ENCODE measurements around the gene GET3.

The GET3 gene

DNA sequence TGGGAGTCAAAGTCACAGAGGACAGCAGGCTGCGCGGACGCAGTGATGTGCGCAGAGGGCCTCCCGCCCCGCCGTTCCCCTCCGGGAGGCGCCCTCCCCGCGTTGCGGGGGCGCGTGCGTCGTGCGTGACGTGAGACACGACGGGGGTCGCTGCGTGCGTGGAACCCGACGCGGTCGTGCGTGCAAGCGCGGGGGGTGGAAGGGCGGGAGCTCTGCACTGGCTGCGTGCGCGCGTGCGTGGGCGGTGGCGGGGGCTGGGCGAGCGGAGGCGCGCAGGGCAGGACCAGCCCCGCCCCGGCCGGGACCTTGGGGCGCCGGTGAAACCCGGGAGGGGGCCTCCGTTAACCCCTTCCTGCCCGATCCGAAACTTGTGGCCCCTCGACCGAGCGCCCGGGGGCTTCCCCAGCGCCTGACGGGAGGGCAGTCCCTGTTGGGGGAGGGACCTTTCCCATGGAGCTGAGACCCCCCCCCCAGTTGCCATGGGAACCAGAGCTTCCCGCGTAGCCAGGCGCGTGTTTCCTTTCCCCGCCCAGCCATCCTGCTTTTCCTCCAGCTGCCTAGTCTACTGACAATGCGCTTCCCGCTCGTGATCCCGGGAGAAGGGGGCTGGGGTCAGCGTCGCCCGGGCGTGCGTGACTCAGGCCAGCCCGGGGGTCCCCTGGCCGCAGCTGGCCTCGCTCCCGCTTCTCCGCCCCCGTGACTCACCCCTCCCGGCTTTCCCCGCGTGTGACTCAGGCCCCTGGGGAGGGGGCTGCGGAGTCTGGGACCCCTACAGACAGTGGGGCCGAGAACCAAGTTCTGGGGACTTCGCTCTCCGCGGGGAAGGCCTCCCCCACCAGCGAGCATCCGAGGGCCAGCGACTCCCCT lies 45.4 kb downstream of the GET3 start:
- peak; percentile 90 to 93 (median 92) for DNase-seq

DNA sequence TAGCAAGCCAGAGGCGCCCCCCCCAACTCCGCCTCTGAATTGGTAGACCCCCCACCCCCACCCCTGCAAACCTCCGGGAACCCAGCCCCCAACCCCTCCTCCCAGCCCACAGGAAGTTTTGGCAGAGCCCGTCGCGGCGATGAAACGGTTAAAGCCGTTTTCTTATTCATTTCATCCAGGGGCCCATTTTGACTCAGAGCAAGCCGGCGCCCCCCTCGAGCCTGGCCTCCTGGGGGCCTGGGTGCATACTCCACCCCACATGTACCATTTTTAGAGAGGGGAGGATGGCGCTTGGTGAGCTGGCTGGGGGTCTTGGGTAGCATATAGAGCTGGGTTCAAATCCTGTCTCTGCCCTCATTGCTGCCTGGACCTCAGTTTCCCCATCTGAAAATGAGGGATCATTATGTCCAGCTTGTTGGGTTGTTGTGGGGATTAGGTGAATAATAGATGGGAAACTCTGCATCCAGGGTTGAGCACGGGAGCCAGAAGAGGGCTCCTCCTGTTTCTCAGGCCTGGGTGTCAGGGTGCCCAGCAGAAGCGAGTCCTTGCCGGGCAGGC lies 46.1 kb downstream of the GET3 start:
- DNase-seq = peak in 2 of 3 donors; percentile 29 to 46

DNA sequence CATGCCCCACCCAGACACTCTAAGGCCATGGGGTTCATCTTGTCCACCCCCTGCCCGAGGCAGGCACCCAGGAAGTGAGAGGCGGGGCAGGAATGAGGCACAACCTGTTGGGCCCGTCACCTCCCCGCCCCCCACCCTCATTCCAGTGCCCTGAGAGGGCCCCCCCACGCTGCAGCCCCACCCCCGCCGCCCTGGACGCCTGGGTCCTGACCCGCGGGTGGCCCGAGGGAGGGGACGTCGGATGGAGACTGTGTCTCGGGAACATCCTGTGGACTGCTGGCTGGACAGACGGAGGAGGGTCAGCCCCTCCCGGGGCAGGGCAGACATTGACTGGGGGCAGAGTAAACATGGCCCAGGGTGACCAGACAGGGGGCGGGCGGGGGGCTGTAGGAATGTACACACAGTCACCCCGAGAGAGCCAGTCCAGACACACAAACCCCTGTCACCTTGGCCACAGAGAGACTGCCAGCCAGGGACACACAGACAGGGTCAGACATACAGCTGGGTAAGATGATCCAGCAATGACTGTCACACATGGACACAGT lies 46.6 kb downstream of the GET3 start:
- DNase-seq = peak in 2 of 3 donors; percentile 58 to 61

DNA sequence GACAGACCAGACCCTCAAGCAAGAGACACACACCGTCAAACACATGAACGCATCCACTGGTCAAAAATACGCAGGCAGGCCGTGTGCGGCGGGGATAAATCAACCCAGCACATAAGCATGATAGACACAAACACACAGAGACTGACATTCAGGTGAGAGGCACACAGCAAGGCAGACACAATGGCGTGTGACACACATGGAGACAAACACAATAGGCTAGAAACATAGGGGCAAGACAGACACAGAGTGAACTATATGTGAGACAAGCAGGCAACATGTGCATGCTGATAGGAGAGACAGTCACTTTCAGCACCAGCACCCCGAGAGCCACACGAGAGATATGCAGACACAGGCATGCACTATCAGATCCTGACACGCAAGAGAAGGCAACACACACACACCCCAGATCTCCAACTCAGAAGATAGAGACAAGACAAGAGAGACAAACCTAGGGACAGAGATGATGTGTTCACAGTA lies 47.1 kb downstream of the GET3 start:
- DNase-seq = peak in 1 of 3 donors; percentile 19

DNA sequence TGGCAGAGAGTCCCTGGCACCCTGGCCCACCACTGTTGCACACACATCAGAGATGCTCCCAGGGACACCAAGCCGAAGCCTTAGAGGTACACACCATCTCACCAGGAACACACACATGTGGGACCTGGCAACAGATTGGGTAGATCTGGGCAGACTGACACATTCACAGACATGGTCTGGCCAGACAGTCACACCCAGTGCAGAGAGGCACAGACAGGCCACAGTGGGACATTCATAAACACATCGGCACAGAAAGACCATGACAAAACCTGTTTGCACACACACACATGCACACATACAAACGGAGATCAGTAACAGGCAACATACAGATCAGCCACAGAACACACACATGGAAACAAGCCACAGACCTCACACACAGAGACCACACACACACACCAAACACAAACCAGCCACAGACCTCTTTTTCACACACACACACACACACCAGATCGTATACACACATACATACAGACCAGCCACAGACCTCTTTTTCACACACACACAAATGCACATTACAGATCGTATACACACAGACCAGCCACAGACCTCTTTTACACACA lies 47.7 kb downstream of the GET3 start:
- peak in 1 of 3 donors; percentile 43 for DNase-seq

DNA sequence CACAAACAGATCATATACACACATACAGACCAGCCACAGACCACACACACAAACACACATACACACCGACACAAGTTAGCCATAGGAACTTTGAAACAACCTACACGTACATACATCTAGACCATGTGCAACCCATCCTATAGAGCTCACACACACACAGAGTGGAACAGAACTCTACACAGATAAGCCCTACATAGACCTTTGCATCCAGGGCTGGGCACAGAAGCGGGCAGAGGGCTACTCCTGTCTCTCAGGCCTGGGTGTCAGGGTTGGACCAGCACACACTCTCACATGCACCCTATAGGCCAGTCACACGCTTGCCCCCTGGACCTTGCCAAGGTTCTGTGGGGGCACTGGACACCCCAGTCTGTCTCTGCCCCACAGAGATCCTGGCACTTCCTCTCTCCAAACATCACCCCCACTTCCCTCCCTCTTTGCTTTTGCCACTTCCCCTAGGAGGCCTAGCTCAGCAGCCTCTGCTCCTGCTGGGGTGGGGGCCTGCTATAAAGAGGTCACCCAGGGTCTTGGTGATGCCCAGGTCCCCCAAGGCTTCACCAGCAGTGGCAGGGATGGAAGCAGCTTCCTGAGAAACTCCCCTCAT lies 48.2 kb downstream of the GET3 start:
- DNase-seq = peak; percentile 76 to 79 (median 77)

DNA sequence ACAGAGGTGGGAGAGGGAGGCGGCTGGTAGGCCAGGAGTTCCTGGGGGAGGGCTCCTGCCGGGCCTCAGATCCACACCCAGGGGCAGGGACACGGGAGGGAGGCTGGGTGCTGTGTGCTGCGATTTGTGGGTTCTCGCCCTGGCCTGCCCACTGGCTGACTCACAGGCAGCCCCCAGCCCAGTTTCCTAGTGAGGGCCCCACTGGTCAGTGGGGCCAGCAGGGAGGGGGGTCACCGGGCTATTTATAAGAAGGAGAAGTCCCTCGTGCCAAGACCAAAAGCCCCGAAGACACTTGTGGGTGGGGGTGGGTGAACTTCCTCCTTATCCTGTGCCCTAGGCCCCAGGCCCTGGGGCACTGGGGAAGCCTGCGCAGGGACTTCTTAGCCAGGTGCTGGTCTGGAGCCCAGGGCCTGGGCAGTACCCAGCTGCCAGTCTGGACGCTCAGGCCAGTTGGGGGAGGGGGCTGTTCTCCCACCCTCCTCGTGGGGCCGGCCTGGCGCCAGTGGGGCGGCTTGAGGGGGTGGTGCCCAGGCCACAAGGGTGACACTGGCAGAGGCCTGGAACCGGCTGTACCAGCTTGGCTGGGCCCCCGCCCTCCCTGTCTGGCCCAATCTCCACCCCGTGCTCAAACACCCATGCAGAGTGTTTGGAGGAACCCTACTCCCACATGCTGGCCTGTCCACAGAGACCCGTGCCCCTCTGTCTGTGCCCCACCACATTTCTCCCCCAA lies 49.0 kb downstream of the GET3 start:
- DNase-seq = peak; percentile 95 to 97 (median 96)

DNA sequence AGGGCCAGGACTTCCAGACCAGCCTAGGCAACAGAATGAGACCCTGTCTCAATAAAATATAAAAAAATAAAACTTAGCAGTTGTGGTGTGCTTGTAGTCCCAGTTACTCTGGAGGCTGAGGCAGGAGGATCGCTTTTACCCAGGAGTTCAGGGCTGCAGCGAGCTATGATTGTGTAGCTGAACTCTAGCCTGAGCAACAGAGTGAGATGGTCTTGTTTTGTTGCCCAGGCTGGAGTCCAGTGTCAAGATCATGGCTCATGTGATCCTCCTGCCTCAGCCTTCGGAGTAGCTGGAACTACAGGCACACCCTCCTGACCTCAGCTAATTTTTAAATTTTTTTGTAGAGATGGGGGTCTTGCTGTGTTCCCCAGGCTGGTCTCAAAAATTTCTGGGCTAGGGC lies 49.7 kb downstream of the GET3 start:
- no peak for DNase-seq

DNA sequence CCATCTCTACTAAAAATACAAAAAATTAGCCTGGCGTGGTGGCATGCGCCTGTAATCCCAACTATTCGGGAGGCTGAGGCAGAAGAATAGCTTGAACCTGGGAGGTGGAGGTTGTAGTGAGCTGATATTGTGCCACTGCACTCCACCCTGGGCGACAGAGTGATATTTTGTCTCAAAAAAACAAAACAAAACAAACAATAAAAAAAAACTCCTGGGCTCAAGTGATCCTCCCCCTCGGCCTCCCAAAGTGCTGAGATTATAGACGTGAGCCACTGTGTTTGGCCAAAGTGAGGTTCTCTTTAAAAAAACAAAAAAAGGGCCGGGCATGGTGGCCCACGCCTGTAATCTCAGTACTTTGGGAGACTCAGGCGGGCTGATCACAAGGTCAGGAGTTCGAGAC lies 50.2 kb downstream of the GET3 start:
- no peak for DNase-seq

DNA sequence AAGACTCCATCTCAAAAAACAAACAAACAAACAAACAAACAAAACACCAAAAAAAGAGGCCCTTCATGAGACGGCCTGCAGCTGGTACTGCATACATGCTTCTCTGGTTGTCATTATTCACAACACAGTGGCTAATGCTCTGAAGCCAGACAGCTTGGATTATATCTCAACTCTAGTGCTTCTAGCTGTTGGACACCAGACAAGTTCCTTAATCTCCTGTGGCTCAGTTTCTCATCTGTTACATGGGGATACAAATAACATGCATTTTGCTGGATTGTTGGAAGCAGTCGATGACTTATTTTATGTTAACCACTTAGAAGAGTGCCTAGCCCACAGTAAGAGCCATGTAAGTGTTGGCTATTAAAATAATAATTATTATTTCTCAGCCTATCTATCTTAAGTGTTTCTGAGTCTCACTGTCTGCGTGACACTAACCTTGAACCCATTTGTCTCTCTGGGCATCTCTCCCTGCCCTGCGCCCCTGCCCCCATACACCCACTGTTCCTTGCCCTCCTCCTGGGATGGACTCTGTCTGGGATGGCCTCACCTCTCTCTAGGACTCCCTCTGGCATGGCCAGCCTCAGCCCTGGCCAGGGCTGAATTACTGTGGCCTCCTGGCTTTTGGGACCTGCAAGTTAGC lies 50.9 kb downstream of the GET3 start:
- DNase-seq = no peak

DNA sequence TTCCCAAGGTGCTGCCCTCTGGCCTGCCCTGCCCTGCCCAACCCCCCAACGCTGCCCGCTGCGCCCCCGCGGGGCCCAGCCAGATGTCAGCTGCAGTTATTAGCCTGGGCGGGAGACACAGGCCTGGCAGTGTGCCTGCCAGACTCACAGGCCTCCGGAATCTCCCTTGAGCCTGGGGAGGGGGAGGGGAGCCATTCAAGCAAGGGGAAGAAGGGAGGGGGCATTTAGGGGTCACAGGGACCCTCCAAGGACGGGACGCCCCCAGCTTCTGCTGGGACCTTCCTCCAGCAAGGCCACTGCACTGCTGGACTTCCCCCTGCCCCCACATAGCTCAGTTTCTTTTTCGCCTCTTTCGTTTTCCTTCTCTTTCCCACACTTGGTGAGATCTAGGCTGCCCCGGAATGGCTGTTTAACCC lies 51.4 kb downstream of the GET3 start:
- peak; percentile 96 to 99 (median 97) for DNase-seq

DNA sequence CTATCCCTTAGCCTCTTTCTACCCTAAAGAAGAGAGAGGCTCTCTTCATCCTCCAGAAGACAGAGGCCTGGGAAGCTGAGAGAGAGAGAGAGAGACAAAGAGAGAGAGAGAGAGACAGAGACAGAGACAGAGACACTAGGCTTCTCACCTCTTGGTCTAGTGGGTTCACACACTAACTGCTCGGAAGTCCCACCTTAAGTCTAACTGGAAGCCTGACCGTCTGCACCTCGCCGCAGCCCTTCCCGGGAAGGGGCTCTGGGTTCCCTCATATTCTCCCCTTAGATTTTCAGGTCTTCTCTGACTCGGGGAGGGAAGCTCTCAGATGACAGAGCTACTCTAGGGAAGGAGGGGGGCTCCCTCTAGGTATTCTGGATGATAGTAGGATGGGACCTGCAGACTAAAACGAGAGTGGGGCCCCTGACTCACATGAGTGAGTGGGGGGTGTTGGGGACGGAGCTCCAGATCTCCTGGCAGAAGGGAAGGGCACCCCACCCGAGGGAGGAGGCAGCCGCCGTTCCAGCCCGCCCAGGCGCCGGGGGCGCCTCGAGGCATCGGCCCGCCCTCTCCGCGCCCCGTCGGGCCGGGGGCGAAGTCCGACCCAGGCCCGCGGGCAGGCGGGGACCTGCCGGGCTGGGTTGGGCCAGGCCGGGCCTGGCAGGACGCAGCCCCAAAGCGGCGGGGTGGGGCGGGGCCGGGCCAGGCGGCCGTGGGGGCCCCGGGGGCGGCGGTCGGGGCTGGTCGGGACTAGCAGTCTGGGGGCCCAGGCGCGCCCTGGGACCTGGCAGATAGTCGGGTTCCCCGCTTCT lies 52.0 kb downstream of the GET3 start:
- DNase-seq = no peak

DNA sequence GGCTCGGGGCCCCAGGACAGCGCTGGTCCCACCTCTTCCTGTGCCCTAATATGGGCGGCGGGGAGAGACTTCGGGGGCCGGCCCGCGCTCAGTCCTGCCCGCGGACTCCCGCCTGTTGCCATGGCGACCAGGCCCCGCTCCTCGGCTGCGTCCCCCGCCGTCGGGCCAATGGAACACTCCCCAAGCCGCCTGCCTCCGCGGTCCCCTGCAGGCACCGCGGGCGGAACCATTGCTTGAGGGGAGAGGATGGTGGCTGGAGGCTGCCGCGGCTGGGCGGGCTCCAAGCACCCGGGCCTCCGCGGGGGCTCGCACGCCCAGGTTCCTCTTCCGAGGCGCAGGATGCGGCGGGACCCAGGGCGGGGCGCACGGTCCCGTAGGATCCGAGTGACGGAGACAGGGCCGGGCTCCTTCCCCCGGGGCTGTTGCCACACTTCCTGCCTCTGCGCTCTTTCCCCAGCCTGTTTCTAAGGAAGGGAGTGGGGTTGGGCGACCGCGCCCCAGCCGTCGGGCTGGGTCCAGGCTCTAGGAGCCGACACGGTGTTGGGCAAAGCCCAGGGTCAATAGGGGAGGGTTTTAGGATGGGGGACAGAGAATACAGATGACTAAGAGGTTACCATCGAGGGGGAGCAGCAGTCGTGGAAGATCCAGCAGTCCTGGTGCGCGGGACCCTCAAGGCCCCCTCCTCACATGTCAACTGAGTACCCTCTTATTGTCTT lies 52.8 kb downstream of the GET3 start:
- peak; percentile 99 to 100 (median 100) for DNase-seq

DNA sequence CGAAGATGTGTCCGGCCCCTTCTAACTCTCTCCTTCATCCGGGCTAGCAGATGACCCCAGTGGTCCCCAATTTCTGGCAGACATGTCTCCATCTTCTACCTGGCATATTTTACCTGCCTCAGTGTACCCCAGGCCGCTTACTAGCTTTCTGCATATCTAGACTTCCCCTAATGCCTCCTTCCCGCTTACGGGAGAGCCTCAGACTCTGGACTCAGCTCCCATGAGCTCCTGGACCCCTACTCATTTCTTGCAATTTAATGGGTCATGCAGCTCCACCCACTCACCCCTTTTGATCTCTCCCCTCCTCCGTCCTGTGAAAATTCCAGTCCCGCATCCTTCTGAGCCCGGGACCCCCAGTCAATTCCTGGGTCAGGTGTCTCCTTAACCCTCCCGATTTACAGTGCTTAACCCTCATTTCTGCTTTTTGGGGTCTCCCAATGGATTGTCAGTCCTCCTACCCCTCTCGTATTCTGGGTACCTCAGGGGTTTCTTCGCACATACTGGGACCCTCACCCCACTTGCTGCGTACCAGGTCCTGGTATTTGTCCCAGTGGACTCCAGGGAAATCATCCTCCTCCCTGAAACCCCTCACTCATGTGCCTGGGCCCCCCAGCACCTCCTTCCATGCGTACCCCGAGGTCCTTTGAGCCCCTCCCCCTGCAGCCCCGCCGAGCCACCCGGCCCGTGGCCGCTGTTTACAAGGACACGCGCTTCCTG lies 53.5 kb downstream of the GET3 start:
- peak in 2 of 3 donors; percentile 33 to 48 for DNase-seq

DNA sequence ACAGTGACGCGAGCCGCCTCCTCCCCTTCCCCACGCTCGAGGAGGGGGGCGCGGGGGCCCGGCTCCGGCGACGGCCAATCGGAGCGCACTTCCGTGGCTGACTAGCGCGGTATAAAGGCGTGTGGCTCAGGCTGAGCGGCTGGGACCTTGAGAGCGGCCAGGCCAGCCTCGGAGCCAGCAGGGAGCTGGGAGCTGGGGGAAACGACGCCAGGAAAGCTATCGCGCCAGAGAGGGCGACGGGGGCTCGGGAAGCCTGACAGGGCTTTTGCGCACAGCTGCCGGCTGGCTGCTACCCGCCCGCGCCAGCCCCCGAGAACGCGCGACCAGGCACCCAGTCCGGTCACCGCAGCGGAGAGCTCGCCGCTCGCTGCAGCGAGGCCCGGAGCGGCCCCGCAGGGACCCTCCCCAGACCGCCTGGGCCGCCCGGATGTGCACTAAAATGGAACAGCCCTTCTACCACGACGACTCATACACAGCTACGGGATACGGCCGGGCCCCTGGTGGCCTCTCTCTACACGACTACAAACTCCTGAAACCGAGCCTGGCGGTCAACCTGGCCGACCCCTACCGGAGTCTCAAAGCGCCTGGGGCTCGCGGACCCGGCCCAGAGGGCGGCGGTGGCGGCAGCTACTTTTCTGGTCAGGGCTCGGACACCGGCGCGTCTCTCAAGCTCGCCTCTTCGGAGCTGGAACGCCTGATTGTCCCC lies 54.2 kb downstream of the GET3 start, which contains the start of gene JUNB:
Gene JUNB (plus strand): TSS at position 142 of the 706 bp plus-strand sequence. CDS start 286 bp downstream, at position 428.
- peak; percentile 99 to 100 (median 99) for DNase-seq

DNA sequence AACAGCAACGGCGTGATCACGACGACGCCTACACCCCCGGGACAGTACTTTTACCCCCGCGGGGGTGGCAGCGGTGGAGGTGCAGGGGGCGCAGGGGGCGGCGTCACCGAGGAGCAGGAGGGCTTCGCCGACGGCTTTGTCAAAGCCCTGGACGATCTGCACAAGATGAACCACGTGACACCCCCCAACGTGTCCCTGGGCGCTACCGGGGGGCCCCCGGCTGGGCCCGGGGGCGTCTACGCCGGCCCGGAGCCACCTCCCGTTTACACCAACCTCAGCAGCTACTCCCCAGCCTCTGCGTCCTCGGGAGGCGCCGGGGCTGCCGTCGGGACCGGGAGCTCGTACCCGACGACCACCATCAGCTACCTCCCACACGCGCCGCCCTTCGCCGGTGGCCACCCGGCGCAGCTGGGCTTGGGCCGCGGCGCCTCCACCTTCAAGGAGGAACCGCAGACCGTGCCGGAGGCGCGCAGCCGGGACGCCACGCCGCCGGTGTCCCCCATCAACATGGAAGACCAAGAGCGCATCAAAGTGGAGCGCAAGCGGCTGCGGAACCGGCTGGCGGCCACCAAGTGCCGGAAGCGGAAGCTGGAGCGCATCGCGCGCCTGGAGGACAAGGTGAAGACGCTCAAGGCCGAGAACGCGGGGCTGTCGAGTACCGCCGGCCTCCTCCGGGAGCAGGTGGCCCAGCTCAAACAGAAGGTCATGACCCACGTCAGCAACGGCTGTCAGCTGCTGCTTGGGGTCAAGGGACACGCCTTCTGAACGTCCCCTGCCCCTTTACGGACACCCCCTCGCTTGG lies 55.0 kb downstream of the GET3 start:
- DNase-seq = peak; percentile 70 to 81 (median 77)

DNA sequence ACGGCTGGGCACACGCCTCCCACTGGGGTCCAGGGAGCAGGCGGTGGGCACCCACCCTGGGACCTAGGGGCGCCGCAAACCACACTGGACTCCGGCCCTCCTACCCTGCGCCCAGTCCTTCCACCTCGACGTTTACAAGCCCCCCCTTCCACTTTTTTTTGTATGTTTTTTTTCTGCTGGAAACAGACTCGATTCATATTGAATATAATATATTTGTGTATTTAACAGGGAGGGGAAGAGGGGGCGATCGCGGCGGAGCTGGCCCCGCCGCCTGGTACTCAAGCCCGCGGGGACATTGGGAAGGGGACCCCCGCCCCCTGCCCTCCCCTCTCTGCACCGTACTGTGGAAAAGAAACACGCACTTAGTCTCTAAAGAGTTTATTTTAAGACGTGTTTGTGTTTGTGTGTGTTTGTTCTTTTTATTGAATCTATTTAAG lies 55.6 kb downstream of the GET3 start:
- no peak for DNase-seq
